Measurements from ENCODE around the gene DLGAP1.

DNA sequence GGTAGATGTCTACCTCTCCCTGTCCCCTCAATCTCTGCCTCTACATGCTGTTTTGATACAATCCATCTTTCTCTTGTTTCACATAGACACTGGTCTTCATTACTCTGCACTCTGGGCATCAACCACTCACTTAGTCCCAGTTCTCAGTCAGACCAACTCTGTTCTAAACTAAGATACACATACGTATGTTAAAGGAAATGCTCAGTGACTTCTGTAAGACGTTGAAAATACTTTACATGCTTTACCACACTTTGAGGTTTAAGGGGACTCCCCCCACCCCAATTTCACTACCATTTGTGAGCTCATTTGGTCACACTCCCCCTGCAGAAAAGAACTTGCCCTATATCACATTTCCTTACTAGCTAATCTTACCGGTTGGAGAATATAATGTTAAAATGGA is 507.7 kb downstream of the DLGAP1 start:
- TF ChIP-seq, protein P1, sequence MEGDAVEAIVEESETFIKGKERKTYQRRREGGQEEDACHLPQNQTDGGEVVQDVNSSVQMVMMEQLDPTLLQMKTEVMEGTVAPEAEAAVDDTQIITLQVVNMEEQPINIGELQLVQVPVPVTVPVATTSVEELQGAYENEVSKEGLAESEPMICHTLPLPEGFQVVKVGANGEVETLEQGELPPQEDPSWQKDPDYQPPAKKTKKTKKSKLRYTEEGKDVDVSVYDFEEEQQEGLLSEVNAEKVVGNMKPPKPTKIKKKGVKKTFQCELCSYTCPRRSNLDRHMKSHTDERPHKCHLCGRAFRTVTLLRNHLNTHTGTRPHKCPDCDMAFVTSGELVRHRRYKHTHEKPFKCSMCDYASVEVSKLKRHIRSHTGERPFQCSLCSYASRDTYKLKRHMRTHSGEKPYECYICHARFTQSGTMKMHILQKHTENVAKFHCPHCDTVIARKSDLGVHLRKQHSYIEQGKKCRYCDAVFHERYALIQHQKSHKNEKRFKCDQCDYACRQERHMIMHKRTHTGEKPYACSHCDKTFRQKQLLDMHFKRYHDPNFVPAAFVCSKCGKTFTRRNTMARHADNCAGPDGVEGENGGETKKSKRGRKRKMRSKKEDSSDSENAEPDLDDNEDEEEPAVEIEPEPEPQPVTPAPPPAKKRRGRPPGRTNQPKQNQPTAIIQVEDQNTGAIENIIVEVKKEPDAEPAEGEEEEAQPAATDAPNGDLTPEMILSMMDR (IDR thresholded peaks at IDR 0.05; ENCODE audit: poor library complexity), result no peak
- no peak for TF ChIP-seq EZH2phosphoT487 (IDR thresholded peaks at IDR 0.05; ENCODE audit: low read depth, severe bottlenecking, unreplicated experiment)
